Smooth muscle cell (in vitro differentiated cells): Measurements from ENCODE around the gene RIMBP2. TPM values are rescaled to one million over a fixed set of nuclear protein-coding genes. Genes with fewer than 3 reads are reported as not detected.

Experiments used
- DNase-seq: peaks from one replicate; lab custom pipeline; 2025; ENCODE audit not compliant: unreplicated experiment; lab: John Stamatoyannopoulos, UW
- H2AFZ ChIP-seq: fragments of 200-600 bp; sonication (generic); 2 replicates; pipeline ENCODE4 v1.6.0; 2016; ENCODE audit warnings: antibody characterized with exemption, low read depth, mild to moderate bottlenecking
- H3F3A ChIP-seq: fragments of 200-600 bp; sonication (generic); 2 replicates; pipeline ENCODE4 v1.6.0; 2017; ENCODE audit warnings: antibody characterized with exemption, low read depth
- H3K27ac ChIP-seq: fragments of 200-600 bp; sonication (generic); 2 replicates; pipeline ENCODE4 v1.5.1; 2016; ENCODE audit warnings: low read depth, mild to moderate bottlenecking
- H3K27me3 ChIP-seq: fragments of 200-600 bp; sonication (generic); 2 replicates; pipeline ENCODE4 v1.6.1; 2016; ENCODE audit warnings: low read depth, mild to moderate bottlenecking
- H3K36me3 ChIP-seq: fragments of 200-600 bp; sonication (generic); 2 replicates; pipeline ENCODE4 v1.5.1; 2016; ENCODE audit warnings: low read depth
- H3K4me1 ChIP-seq: fragments of 200-600 bp; sonication (generic); 2 replicates; pipeline ENCODE4 v1.5.1; 2016; ENCODE audit warnings: low read depth
- H3K4me2 ChIP-seq: fragments of 200-600 bp; sonication (generic); 2 replicates; pipeline ENCODE4 v1.6.0; 2016; ENCODE audit warnings: mild to moderate bottlenecking
- H3K4me3 ChIP-seq: fragments of 200-600 bp; sonication (generic); 2 replicates; pipeline ENCODE4 v1.5.1; 2016; ENCODE audit warnings: mild to moderate bottlenecking
- H3K79me2 ChIP-seq: fragments of 200-600 bp; sonication (generic); 2 replicates; pipeline ENCODE4 v1.6.0; 2016; ENCODE audit warnings: low read depth, mild to moderate bottlenecking
- H3K9ac ChIP-seq: fragments of 200-600 bp; sonication (generic); 2 replicates; pipeline ENCODE4 v1.6.0; 2016; ENCODE audit warnings: low read depth
- H3K9me3 ChIP-seq: fragments of 200-600 bp; sonication (generic); replicated peaks from 2 replicates; pipeline ENCODE4 v1.5.1; 2016; ENCODE audit warnings: low read depth
- H4K20me1 ChIP-seq: fragments of 200-600 bp; sonication (generic); 2 replicates; pipeline ENCODE4 v1.6.0; 2016; ENCODE audit warnings: low read depth
- CTCF ChIP-seq: fragments of 200-600 bp; sonication (generic); IDR thresholded peaks from 2 replicates; pipeline ENCODE4 v1.5.1; 2017; ENCODE audit warnings: borderline replicate concordance, mild to moderate bottlenecking, antibody characterized with exemption; ENCODE audit not compliant: insufficient read depth, poor library complexity, severe bottlenecking
- WGBS: methylation state at CpG from one replicate; pipeline ENCODE4 v1.1.7; 2016; ENCODE audit warnings: low lambda C conversion rate; 5-methylcytosine and 5-hydroxymethylcytosine counted together
- polyA plus RNA-seq: library from polyadenylated mRNA; unstranded; fragments of >200 nt; fragmentation: Nextera tagmentation; extraction: Ambion mirVana; gene quantifications from 2 replicates; pipeline ENCODE4 v1.2.1, GENCODE V29; 2016
- total RNA-seq: library from RNA; depleted of rRNA; stranded (reverse); fragments of >200 nt; gene quantifications from 2 replicates; pipeline ENCODE4 v1.2.3, GENCODE V29; 2014

RIMBP2 gene
- total and polyA plus RNA-seq, 2 experiments from 2014 or later, result 2.3 TPM; not detected in 1

DNA sequence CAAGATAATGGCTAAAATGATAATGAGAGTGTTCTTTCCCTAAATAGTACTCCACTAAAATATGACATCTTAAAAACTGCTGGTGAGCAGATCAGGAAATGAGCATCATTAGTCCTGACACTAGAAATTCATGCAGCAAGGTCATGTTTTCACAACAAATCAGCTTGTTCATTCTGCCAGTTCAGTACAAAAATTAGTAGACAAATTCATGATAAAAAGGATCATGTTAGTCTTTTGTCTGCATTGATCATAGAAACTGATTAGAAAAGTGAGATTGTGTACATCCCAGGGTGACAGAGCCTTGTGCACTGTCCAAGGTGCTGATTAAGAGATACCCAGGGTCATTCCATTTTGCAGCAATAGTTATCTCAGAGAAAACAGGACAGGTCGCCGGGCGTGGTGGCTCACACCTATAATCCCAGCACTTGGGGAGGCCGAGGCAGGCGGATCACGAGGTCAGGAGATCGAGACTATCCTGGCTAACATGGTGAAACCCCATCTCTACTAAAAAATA is 163.6 kb downstream of the RIMBP2 start:
- Histone ChIP-seq H3K9me3 (peaks cover 2% of the 10 kb centered on the region), H3F3A (no peaks in the 10 kb centered on the region), H4K20me1 (no peaks in the 10 kb centered on the region), H3K79me2 (no peaks in the 10 kb centered on the region), H3K4me3 (no peak overlapping the region), H3K36me3 (no peaks in the 10 kb centered on the region), H3K4me1 (no peaks in the 10 kb centered on the region), H3K4me2 (no peak overlapping the region), H3K9ac (no peak overlapping the region), H3K27me3 (no peaks in the 10 kb centered on the region), H2AFZ (no peak overlapping the region), H3K27ac (no peak overlapping the region)
- no peak for TF ChIP-seq CTCF
- 84% methylated on average over 7 of the region's 7 CpGs for WGBS
- no peak for DNase-seq

- H3K4me2 ChIP-seq, result no peak overlapping the region
- H3K4me1 ChIP-seq, result no peaks in the 10 kb centered on the region
- peaks cover 2% of the 10 kb centered on the region for H3K9me3 ChIP-seq
- H3F3A ChIP-seq, result no peaks in the 10 kb centered on the region
- no peak overlapping the region for H2AFZ ChIP-seq
- H3K9ac ChIP-seq, result no peak overlapping the region
- no peaks in the 10 kb centered on the region for H3K79me2 ChIP-seq
- no peaks in the 10 kb centered on the region for H3K27me3 ChIP-seq
- no peak for DNase-seq
- H3K36me3 ChIP-seq, result no peaks in the 10 kb centered on the region
- no peaks in the 10 kb centered on the region for H4K20me1 ChIP-seq
- TF ChIP-seq CTCF, result no peak
- no peak overlapping the region for H3K4me3 ChIP-seq
- no peak overlapping the region for H3K27ac ChIP-seq
- WGBS, result 68% methylated on average over 3 of the region's 3 CpGs
These were observed 166.7 kb downstream of the RIMBP2 start for GRCh38 chr12:130549361-130549760.

GRCh38 chr12:130547480-130548155 is 168.5 kb downstream of the RIMBP2 start:
- Histone ChIP-seq H3K4me1 (no peaks in the 10 kb centered on the region), H3K9ac (no peak overlapping the region), H3F3A (no peaks in the 10 kb centered on the region), H3K4me2 (no peak overlapping the region), H3K27ac (no peak overlapping the region), H3K9me3 (peaks cover 2% of the 10 kb centered on the region), H3K79me2 (no peaks in the 10 kb centered on the region), H2AFZ (no peak overlapping the region), H3K4me3 (no peak overlapping the region), H3K36me3 (no peaks in the 10 kb centered on the region), H3K27me3 (no peaks in the 10 kb centered on the region), H4K20me1 (no peaks in the 10 kb centered on the region)
- no peak for TF ChIP-seq CTCF
- no peak for DNase-seq
- 82% methylated on average over 13 of the region's 13 CpGs for whole genome bisulfite sequencing

DNA sequence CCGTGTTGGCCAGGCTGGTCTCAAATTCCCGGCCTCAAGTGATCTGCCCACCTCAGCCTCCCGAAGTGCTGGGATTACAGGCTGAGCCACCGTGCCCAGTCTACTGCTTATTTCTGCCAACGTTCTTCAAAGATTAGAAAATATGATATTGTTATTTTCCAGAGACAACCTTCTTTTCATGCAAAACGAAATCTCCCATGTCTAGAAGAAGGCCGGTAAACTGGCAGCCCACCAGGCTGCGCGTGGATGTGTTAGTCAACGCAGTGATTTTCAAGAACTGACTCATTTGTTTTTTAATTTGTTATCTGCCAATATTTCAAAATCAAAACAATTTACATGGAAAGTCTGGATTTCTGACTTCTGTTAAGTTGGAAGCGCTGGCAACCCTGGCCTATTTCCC is 169.6 kb downstream of the RIMBP2 start:
- Histone ChIP-seq H3K4me1 (no peaks in the 10 kb centered on the region), H3F3A (no peaks in the 10 kb centered on the region), H3K27me3 (no peaks in the 10 kb centered on the region), H3K9me3 (peaks cover 2% of the 10 kb centered on the region), H4K20me1 (no peaks in the 10 kb centered on the region), H3K27ac (no peak overlapping the region), H3K4me2 (no peak overlapping the region), H3K79me2 (no peaks in the 10 kb centered on the region), H3K9ac (no peak overlapping the region), H2AFZ (no peak overlapping the region), H3K36me3 (no peaks in the 10 kb centered on the region), H3K4me3 (no peak overlapping the region)
- no peak for TF ChIP-seq CTCF
- WGBS, result 89% methylated on average over 11 of the region's 11 CpGs
- no peak for DNase-seq
